Natural killer cell treated with Interleukin-12 subunit alpha and Interleukin-12 subunit beta and Interleukin-15 and Interleukin-18, amount 100 ng/mL, for 72 hours (primary cell): ENCODE data around the gene ORMDL2. TPM values are rescaled to one million over a fixed set of nuclear protein-coding genes. Genes with fewer than 3 reads are reported as not detected.

ENCODE experiments used
- ATAC-seq, 2 donors: fragments of 150-1000 bp; cut with Tn5 transposase in 1 of 2; sonication (Bioruptor Pico), chemical (Tn5 transposase) in 1 of 2; 2 replicates each; pipeline ENCODE4 v1.10.0; 2021
- DNase-seq: peaks from one replicate; pipeline ENCODE4 v3.0.0; 2022; ENCODE audit warnings: low spot score
- H3K27ac Mint-ChIP-seq, 2 donors: 1 replicate in 1 of 2; 2 replicates in 1 of 2; pipeline ENCODE4 v1.8.0; 2022; ENCODE audit warnings: mixed read lengths in 2 of 2, mild to moderate bottlenecking in 1 of 2, moderate library complexity in 1 of 2
- H3K27me3 Mint-ChIP-seq, 2 donors: 1 replicate in 1 of 2; 2 replicates in 1 of 2; pipeline ENCODE4 v1.8.0; 2022; ENCODE audit warnings: mixed read lengths in 2 of 2
- H3K36me3 Mint-ChIP-seq: one replicate; pipeline ENCODE4 v1.8.0; 2022; ENCODE audit warnings: mixed read lengths
- H3K4me1 Mint-ChIP-seq, 2 donors: 1 replicate in 1 of 2; 2 replicates in 1 of 2; pipeline ENCODE4 v1.8.0; 2022; ENCODE audit warnings: low read depth in 2 of 2, mixed read lengths in 2 of 2, mild to moderate bottlenecking in 1 of 2
- H3K4me3 Mint-ChIP-seq: one replicate; pipeline ENCODE4 v1.8.0; 2022; ENCODE audit warnings: mixed read lengths
- H3K9me3 Mint-ChIP-seq: 2 replicates; pipeline ENCODE4 v1.8.0; 2022; ENCODE audit warnings: mixed read lengths
- total RNA-seq, 2 donors: library from RNA; stranded (reverse); gene quantifications; one replicate each; pipeline ENCODE4 v1.2.3, GENCODE V29; 2022

The ORMDL2 gene
- total RNA-seq, 2 donors from 2014 or later: 36.9 to 56.7 TPM

DNA sequence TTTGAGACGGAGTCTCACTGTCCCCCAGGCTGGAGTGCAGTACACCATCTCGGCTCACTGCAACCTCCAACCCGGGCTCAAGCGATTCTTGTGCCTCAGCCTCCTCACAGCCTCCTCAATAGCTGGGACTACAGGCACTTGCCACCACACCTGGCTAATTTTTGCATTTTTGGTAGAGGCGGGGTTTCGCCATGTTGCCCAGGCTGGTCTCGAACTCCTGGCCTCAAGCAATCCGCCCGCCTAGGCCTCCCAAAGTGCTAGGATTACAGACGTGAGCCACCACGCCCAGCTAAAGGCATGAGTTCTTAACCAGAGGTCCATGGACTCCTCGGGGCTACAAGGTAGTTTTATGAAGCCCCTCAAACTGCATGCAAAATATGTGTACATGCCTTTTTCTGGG, 2.4 kb upstream of the ORMDL2 start:
- no peak overlapping the region for H3K4me3 Mint-ChIP-seq

GRCh38 chr12:55816881-55817344, 928 bp upstream of the ORMDL2 start:
- no peak for ATAC-seq
- no peak for DNase-seq
- Mint-ChIP-seq H3K27ac (no peak overlapping the region), H3K9me3 (no peaks in the 10 kb centered on the region), H3K27me3 (no peaks in the 10 kb centered on the region), H3K4me3 (no peak overlapping the region), H3K36me3 (peaks cover 7% of the 10 kb centered on the region), H3K4me1 (peaks cover 27 to 46% of the 10 kb centered on the region in 2 donors)

More for the DNA sequence above, 2.4 kb upstream of the ORMDL2 start:
- ATAC-seq (no peak), DNase-seq (no peak)
- Mint-ChIP-seq H3K36me3 (peaks cover 5% of the 10 kb centered on the region), H3K9me3 (no peaks in the 10 kb centered on the region), H3K27me3 (no peaks in the 10 kb centered on the region), H3K4me1 (peaks cover 32 to 52% of the 10 kb centered on the region in 2 donors), H3K27ac (no peak overlapping the region)

GRCh38 chr12:55818140-55818728, 393 bp downstream of the ORMDL2 start:
- H3K27ac Mint-ChIP-seq: no peak overlapping the region
- H3K4me1 Mint-ChIP-seq: peaks cover 20 to 34% of the 10 kb centered on the region in 2 donors
- DNase-seq (no peak), ATAC-seq (peak; percentile 64 to 70)
- H3K4me3 Mint-ChIP-seq: no peak overlapping the region
- no peaks in the 10 kb centered on the region for H3K9me3 Mint-ChIP-seq
- no peaks in the 10 kb centered on the region for H3K27me3 Mint-ChIP-seq
- peaks cover 8% of the 10 kb centered on the region for H3K36me3 Mint-ChIP-seq

- Mint-ChIP-seq H3K4me3 (no peak overlapping the region), H3K27me3 (no peaks in the 10 kb centered on the region), H3K27ac (no peak overlapping the region)
Measured at GRCh38 chr12:55818886-55819285, 1.0 kb downstream of the ORMDL2 start.

DNA sequence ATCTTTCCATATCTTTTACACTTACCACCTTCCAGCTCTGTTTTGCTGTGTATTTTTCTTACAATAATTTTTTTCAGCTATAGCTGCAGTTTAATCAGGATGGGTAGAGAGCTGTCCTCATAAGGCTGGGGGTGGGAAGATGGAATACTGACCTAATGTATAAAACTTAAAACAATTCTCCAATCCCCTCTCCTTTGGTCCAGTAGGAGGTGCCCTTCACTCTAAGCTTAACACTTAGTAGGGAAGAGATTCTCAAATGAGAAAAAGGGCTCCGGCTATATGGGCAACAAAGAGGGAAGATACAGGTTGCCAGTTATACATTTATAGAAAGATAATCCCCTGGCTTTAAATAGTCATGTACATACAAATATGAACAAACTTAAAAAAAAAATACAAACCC, 2.8 kb downstream of the ORMDL2 start:
- Mint-ChIP-seq H3K36me3 (peaks cover 8% of the 10 kb centered on the region), H3K27ac (no peak overlapping the region), H3K4me3 (no peak overlapping the region), H3K4me1 (peaks cover 21 to 32% of the 10 kb centered on the region in 2 donors), H3K27me3 (no peaks in the 10 kb centered on the region), H3K9me3 (no peaks in the 10 kb centered on the region)
- no peak for DNase-seq
- no peak for ATAC-seq

More at GRCh38 chr12:55818886-55819285, 1.0 kb downstream of the ORMDL2 start:
- Mint-ChIP-seq H3K9me3 (no peaks in the 10 kb centered on the region), H3K36me3 (peaks cover 8% of the 10 kb centered on the region), H3K4me1 (peaks cover 21 to 32% of the 10 kb centered on the region in 2 donors)
- DNase-seq (no peak), ATAC-seq (no peak)

DNA sequence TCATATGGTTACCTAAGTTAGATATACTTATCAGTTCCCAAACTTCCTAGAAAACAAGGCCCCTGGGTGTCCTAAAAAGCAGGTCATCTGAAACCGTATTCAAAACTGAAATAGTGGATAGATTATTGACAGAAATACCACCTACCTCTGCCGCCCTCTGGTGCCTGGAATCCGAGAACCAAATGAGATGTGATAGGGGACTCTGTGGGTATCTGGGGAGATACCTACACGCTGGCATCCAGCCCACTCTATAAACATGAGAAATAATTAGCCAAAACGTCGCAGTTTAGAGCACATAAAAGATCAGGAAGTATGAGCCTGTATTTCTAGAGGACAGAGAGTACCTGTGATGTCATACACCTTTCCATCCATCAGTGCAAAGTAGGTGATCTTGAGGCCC, 4.4 kb downstream of the ORMDL2 start:
- H3K27me3 Mint-ChIP-seq: no peaks in the 10 kb centered on the region
- peaks cover 12% of the 10 kb centered on the region for H3K36me3 Mint-ChIP-seq
- ATAC-seq (no peak), DNase-seq (no peak)
- no peak overlapping the region for H3K4me3 Mint-ChIP-seq
- H3K9me3 Mint-ChIP-seq: no peaks in the 10 kb centered on the region
- peaks cover 31 to 32% of the 10 kb centered on the region in 2 donors for H3K4me1 Mint-ChIP-seq
- H3K27ac Mint-ChIP-seq: peak overlapping the region in 1 of 2 donors; percentile 63

DNA sequence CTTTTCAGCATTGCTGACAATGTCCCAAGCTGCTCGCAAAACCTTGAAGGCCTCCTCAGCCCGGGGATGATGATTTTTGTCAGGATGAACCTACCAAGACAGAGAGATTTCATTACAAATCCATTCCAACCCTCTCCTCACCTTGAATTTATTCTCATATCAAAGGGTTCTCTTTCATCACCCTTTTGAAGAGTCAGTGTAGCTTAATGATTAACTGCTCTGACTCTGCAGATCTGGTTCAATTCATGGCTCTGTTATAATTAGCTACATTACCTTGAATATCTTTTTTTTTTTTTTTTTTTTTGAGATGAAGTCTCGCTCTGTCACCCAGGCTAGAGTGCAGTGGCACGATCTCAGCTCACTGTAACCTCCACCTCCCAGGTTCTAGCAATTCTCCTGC, 5.6 kb downstream of the ORMDL2 start:
- Mint-ChIP-seq H3K27ac (peak overlapping the region; percentile 63 to 67), H3K9me3 (no peaks in the 10 kb centered on the region), H3K36me3 (peaks cover 12% of the 10 kb centered on the region), H3K4me3 (no peak overlapping the region), H3K4me1 (peaks cover 43% of the 10 kb centered on the region in 2 donors), H3K27me3 (no peaks in the 10 kb centered on the region)
- no peak for ATAC-seq
- DNase-seq: no peak

GRCh38 chr12:55824726-55825125, 6.9 kb downstream of the ORMDL2 start:
- peak overlapping the region; percentile 54 for H3K4me3 Mint-ChIP-seq
- DNase-seq (no peak), ATAC-seq (no peak)
- no peaks in the 10 kb centered on the region for H3K27me3 Mint-ChIP-seq
- H3K4me1 Mint-ChIP-seq: peaks cover 31 to 33% of the 10 kb centered on the region in 2 donors
- no peaks in the 10 kb centered on the region for H3K9me3 Mint-ChIP-seq
- H3K36me3 Mint-ChIP-seq: peaks cover 12% of the 10 kb centered on the region
- H3K27ac Mint-ChIP-seq: peak overlapping the region; percentile 63 to 67

DNA sequence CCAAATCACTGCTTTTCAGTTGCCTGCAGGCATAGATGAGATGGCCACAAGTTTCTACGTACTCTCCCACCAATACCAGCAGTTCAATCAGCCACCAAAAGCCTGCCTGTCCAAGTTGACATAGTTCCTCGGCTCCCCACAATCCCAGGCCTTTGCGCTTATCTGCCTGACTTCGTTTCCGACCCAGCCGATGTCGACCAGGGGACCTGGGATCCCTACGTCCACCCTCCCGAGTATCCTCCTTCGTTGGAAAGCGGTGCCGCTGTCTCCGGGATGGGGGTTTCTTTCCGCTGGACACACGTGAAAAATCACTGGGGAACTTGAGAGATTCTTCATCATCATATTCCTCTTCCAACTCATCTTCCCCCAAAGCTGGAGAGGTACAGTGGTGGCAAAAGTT, 10.0 kb downstream of the ORMDL2 start:
- Mint-ChIP-seq H3K4me1 (peaks cover 42 to 49% of the 10 kb centered on the region in 2 donors), H3K27me3 (no peaks in the 10 kb centered on the region), H3K4me3 (peak overlapping the region; percentile 98), H3K36me3 (peaks cover 4% of the 10 kb centered on the region), H3K9me3 (no peaks in the 10 kb centered on the region), H3K27ac (peak overlapping the region; percentile 90 to 97)
- DNase-seq (no peak), ATAC-seq (no peak)

- no peak for ATAC-seq
- no peaks in the 10 kb centered on the region for H3K9me3 Mint-ChIP-seq
- peaks cover 4% of the 10 kb centered on the region for H3K36me3 Mint-ChIP-seq
Measured at GRCh38 chr12:55828357-55828756, 10.5 kb downstream of the ORMDL2 start.

DNA sequence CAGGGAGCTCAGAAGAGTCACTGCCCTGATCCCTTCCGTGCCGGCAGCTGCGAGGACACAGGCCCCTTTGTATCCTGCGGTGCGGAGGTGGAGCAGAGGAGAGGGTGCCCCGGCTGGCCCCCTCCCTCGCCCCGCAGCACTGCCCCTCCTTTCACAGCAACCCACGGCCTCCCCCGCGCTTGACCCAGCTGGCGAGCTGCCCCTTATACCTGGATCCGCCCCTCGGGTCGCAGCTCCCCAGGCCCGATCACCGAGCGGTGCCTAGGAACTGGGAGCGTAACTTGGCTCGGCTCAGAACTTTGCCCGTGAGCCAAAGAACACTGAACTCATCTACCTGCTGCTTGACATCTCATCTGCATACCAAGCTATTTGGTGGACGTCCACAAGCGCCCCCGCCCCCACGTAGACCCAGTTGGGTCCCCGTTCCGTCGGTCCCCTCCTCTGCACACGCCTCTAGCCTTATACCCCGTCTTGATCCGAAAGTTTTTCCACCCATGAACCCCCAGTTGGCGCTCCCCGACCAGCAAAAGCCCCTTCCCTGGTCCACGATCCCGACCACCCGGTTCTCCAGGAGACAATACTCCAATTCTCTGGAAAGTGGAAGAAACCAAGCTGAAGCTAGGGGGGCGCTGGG, 12.2 kb downstream of the ORMDL2 start:
- no peaks in the 10 kb centered on the region for H3K27me3 Mint-ChIP-seq
- H3K4me3 Mint-ChIP-seq: peak overlapping the region; percentile 98
- DNase-seq: no peak
- no peaks in the 10 kb centered on the region for H3K9me3 Mint-ChIP-seq
- peak overlapping the region; percentile 90 to 97 for H3K27ac Mint-ChIP-seq
- peaks cover 36 to 39% of the 10 kb centered on the region in 2 donors for H3K4me1 Mint-ChIP-seq
- peaks cover 4% of the 10 kb centered on the region for H3K36me3 Mint-ChIP-seq
- peak; percentile 0 to 39 for ATAC-seq

More at GRCh38 chr12:55828357-55828756, 10.5 kb downstream of the ORMDL2 start:
- no peak for DNase-seq
- peak overlapping the region; percentile 98 for H3K4me3 Mint-ChIP-seq
- peaks cover 44% of the 10 kb centered on the region in 2 donors for H3K4me1 Mint-ChIP-seq
- no peaks in the 10 kb centered on the region for H3K27me3 Mint-ChIP-seq
- H3K27ac Mint-ChIP-seq: peak overlapping the region; percentile 90 to 97

GRCh38 chr12:55830601-55831446, 13.0 kb downstream of the ORMDL2 start:
- H3K36me3 Mint-ChIP-seq: peaks cover 3% of the 10 kb centered on the region
- H3K4me1 Mint-ChIP-seq: peaks cover 33 to 37% of the 10 kb centered on the region in 2 donors
- DNase-seq (no peak), ATAC-seq (no peak)
- peak overlapping the region; percentile 90 to 97 for H3K27ac Mint-ChIP-seq
- H3K9me3 Mint-ChIP-seq: no peaks in the 10 kb centered on the region
- no peaks in the 10 kb centered on the region for H3K27me3 Mint-ChIP-seq
- H3K4me3 Mint-ChIP-seq: peak overlapping the region; percentile 98

GRCh38 chr12:55831447-55831815, 13.6 kb downstream of the ORMDL2 start:
- Mint-ChIP-seq H3K36me3 (no peaks in the 10 kb centered on the region), H3K4me1 (peaks cover 29 to 31% of the 10 kb centered on the region in 2 donors), H3K4me3 (peak overlapping the region; percentile 98), H3K9me3 (no peaks in the 10 kb centered on the region), H3K27ac (peak overlapping the region; percentile 90 to 97), H3K27me3 (no peaks in the 10 kb centered on the region)
- ATAC-seq (no peak), DNase-seq (no peak)

GRCh38 chr12:55833056-55833455, 15.2 kb downstream of the ORMDL2 start:
- ATAC-seq (no peak), DNase-seq (no peak)
- H3K9me3 Mint-ChIP-seq: no peaks in the 10 kb centered on the region
- peaks cover 19 to 20% of the 10 kb centered on the region in 2 donors for H3K4me1 Mint-ChIP-seq
- H3K27me3 Mint-ChIP-seq: no peaks in the 10 kb centered on the region
- H3K27ac Mint-ChIP-seq: peak overlapping the region in 1 of 2 donors; percentile 97
- H3K4me3 Mint-ChIP-seq: no peak overlapping the region
- no peaks in the 10 kb centered on the region for H3K36me3 Mint-ChIP-seq
